ENCODE results near the gene PTPN6. TPM values are rescaled to one million over a fixed set of nuclear protein-coding genes. Genes with fewer than 3 reads are reported as not detected.

The PTPN6 gene
- total RNA-seq, 2 donors from 2014 or later, result 3.7 to 7.5 TPM

DNA sequence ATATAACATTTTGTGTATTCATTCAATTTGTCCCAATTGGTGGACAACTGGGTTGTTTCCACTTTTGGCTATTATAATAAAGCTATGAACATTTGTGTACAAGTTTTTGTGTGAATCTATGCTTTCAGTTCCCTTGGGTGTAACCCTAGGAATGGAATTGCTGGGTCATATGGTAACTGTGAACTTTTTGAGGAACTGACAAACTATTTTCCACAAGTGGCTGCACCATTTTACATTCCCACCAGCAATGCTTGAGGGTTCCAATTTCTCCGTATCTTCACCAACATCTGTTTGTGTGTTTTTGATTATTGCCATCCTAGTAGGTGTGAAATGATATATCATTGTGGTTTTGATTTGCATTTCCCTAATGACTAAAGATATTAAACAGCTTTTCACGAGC is 54.2 kb downstream of the PTPN6 start:
- Histone ChIP-seq H3K4me3 (no peak overlapping the region), H3K9me3 (no peaks in the 10 kb centered on the region), H3K36me3 (peaks cover 2% of the 10 kb centered on the region), H3K27me3 (no peaks in the 10 kb centered on the region), H3K4me1 (no peaks in the 10 kb centered on the region), H3K27ac (no peak overlapping the region)
- DNase-seq (ENCODE audit: low spot score), result no peak
- no peak for TF ChIP-seq CTCF (IDR thresholded peaks at IDR 0.05)

GRCh38 chr12:7006639-7007038 is 55.5 kb downstream of the PTPN6 start:
- Histone ChIP-seq H3K4me1 (no peaks in the 10 kb centered on the region), H3K4me3 (no peak overlapping the region), H3K9me3 (no peaks in the 10 kb centered on the region), H3K27me3 (no peaks in the 10 kb centered on the region), H3K27ac (no peak overlapping the region), H3K36me3 (peaks cover 5% of the 10 kb centered on the region)
- DNase-seq (ENCODE audit: low spot score), result no peak
- TF ChIP-seq CTCF (IDR thresholded peaks at IDR 0.05), result no peak

GRCh38 chr12:7008864-7009263 is 57.7 kb downstream of the PTPN6 start:
- no peak for DNase-seq (ENCODE audit: low spot score)

DNA sequence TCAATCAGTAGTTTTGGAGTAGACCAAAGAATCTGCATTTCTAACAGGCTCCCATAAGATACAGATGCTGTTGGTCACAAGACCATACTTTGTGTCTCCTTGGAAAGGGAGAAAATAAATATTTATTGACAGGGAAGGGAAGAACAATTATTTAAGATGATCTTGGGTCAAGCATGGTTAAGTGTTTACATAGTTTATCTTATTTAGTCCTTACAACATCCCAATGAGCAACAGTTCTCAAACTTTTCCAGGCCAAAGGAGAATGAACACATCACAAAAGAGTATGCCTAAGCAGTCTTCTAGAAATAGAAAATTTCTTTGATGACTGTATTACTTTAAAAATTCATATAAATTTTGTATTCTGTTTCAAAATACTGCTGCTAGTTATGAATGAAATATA is 58.4 kb downstream of the PTPN6 start:
- Histone ChIP-seq H3K4me1 (no peaks in the 10 kb centered on the region), H3K9me3 (no peaks in the 10 kb centered on the region), H3K36me3 (peaks cover 5% of the 10 kb centered on the region), H3K27me3 (no peaks in the 10 kb centered on the region), H3K4me3 (no peak overlapping the region), H3K27ac (no peak overlapping the region)
- no peak for TF ChIP-seq CTCF (IDR thresholded peaks at IDR 0.05)
- DNase-seq (ENCODE audit: low spot score), result no peak

More at GRCh38 chr12:7008864-7009263, 57.7 kb downstream of the PTPN6 start:
- Histone ChIP-seq H3K27ac (no peak overlapping the region), H3K4me1 (no peaks in the 10 kb centered on the region), H3K9me3 (no peaks in the 10 kb centered on the region), H3K27me3 (no peaks in the 10 kb centered on the region), H3K4me3 (no peak overlapping the region), H3K36me3 (peaks cover 5% of the 10 kb centered on the region)
- no peak for TF ChIP-seq CTCF (IDR thresholded peaks at IDR 0.05)

MicroRNA genes within 50 kb of the gene (microRNA counts, 767-probe panel; counts per million panel counts)
- microRNA hsa-miR-141-3p (0 to 1,767 counts per million in 2 donors), microRNA hsa-miR-200c-3p (0 to 1,434 counts per million in 2 donors)

Small RNA genes lying within 50 kb of the gene (microRNA-seq; reads per million reads assigned to microRNA genes)
- gene MIR141 (ENCODE audit: borderline number of aligned reads in 2 of 2, borderline replicate concordance in 1 of 2) (2.1 to 5.0 reads per million in 2 donors), gene MIR200C (ENCODE audit: borderline number of aligned reads in 2 of 2, borderline replicate concordance in 1 of 2) (92.1 to 197 reads per million in 2 donors)

Other genes with a start within 250 kb of the PTPN6 start
- 10 to 100 TPM; 72.7 to 73.6 TPM for gene COPS7A, start 227.3 kb upstream of the PTPN6 start, total RNA-seq
- gene MLF2, start 198.2 kb upstream of the PTPN6 start, total RNA-seq, result 100 to 1,000 TPM; 121 to 138 TPM
- gene PTMS, start 185.0 kb upstream of the PTPN6 start, total RNA-seq, result 100 to 1,000 TPM in 1 of 2 donors, 10 to 100 TPM in 1; 67.8 to 119 TPM
- under 1 TPM in 1 of 2 donors, not detected in 1; 0.47 TPM for gene LAG3, start 178.8 kb upstream of the PTPN6 start, total RNA-seq
- 1 to 10 TPM; 3.2 to 7.3 TPM for gene CD4, start 161.8 kb upstream of the PTPN6 start, total RNA-seq
- 1 to 10 TPM in 1 of 2 donors, under 1 TPM in 1; 0.44 to 7.0 TPM for gene GPR162, start 129.5 kb upstream of the PTPN6 start, total RNA-seq
- gene P3H3, start 122.9 kb upstream of the PTPN6 start, total RNA-seq, result 10 to 100 TPM in 1 of 2 donors, 1 to 10 TPM in 1; 7.0 to 11.0 TPM
- 1 to 10 TPM in 1 of 2 donors, under 1 TPM in 1; 0.83 to 1.5 TPM for gene GNB3, start 110.4 kb upstream of the PTPN6 start, total RNA-seq
- 1 to 10 TPM in 1 of 2 donors, under 1 TPM in 1; 0.39 to 1.7 TPM for gene CDCA3, start 100.1 kb upstream of the PTPN6 start, total RNA-seq
- gene USP5, start 99.2 kb upstream of the PTPN6 start, total RNA-seq, result 10 to 100 TPM; 35.3 to 45.1 TPM
- 100 to 1,000 TPM; 755 to 842 TPM for gene TPI1, start 83.8 kb upstream of the PTPN6 start, total RNA-seq
- gene SPSB2, start 78.1 kb upstream of the PTPN6 start, total RNA-seq, result 1 to 10 TPM; 4.1 to 6.4 TPM
- gene LRRC23, start 46.5 kb upstream of the PTPN6 start, total RNA-seq, result 10 to 100 TPM in 1 of 2 donors, 1 to 10 TPM in 1; 8.4 to 15.6 TPM
- 10 to 100 TPM in 1 of 2 donors, 1 to 10 TPM in 1; 9.7 to 36.9 TPM for gene ENO2, start 36.8 kb upstream of the PTPN6 start, total RNA-seq
- gene ATN1, start 23.4 kb upstream of the PTPN6 start, total RNA-seq, result 10 to 100 TPM; 37.1 to 68.9 TPM
- gene RNU7-1, start 7.5 kb upstream of the PTPN6 start, total RNA-seq, result not detected
- 100 to 1,000 TPM; 398 to 533 TPM for gene C12orf57, start 7.3 kb upstream of the PTPN6 start, total RNA-seq
- 100 to 1,000 TPM; 160 to 183 TPM for gene PHB2, start 19.3 kb downstream of the PTPN6 start, total RNA-seq
- 10 to 100 TPM; 16.5 to 28.4 TPM for gene EMG1, start 19.6 kb downstream of the PTPN6 start, total RNA-seq
- 10 to 100 TPM; 20.0 to 33.3 TPM for gene LPCAT3, start 67.1 kb downstream of the PTPN6 start, total RNA-seq
- 100 to 1,000 TPM; 114 to 232 TPM for gene C1S, start 109.4 kb downstream of the PTPN6 start, total RNA-seq
- 100 to 1,000 TPM; 191 to 467 TPM for gene C1R, start 141.1 kb downstream of the PTPN6 start, total RNA-seq
- 10 to 100 TPM; 18.7 to 34.7 TPM for gene C1RL, start 157.9 kb downstream of the PTPN6 start, total RNA-seq
- not detected for gene RBP5, start 177.5 kb downstream of the PTPN6 start, total RNA-seq
- gene CLSTN3, start 179.0 kb downstream of the PTPN6 start, total RNA-seq, result 1 to 10 TPM; 6.1 to 8.3 TPM
- gene PEX5, start 238.3 kb downstream of the PTPN6 start, total RNA-seq, result 10 to 100 TPM; 11.6 to 25.0 TPM

All from right atrium auricular region (tissue), 2 donors.